ENCODE results near the gene USPL1. TPM values are rescaled to one million over a fixed set of nuclear protein-coding genes. Genes with fewer than 3 reads are reported as not detected.

USPL1 gene
- total RNA-seq, 1 donor from 2014 or later = 18.4 TPM

GRCh38 chr13:30576528-30576927 is 41.2 kb upstream of the USPL1 start:
- no peak for DNase-seq (ENCODE audit: extremely low spot score in 2 of 2)

DNA sequence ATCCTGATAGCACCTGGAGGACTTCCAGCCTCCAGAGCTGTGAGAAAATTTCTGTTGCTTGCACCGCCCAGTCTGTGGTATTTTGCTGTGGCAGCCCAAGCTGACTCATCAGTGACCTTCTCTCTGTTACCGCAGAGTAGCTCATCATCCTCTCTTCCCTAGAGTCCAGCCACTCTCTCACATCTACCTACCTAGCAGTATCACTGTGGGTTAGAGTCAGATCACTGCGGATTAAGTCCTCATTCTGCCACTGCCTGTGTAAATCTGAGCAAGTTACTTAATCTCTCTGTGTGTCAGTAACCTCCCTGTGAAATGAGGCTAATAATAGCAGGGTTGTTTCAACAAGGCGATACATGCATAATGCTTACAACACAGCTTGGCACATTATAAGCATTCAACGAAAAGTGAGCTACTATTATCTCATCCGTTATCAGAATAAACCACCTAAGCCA is 40.3 kb upstream of the USPL1 start:
- Histone ChIP-seq H3K4me1 (peaks cover 8% of the 10 kb centered on the region), H3K27me3 (no peaks in the 10 kb centered on the region), H3K36me3 (no peaks in the 10 kb centered on the region), H3K27ac (no peak overlapping the region), H3K9me3 (no peaks in the 10 kb centered on the region), H3K4me3 (no peak overlapping the region)
- TF ChIP-seq, protein P1, sequence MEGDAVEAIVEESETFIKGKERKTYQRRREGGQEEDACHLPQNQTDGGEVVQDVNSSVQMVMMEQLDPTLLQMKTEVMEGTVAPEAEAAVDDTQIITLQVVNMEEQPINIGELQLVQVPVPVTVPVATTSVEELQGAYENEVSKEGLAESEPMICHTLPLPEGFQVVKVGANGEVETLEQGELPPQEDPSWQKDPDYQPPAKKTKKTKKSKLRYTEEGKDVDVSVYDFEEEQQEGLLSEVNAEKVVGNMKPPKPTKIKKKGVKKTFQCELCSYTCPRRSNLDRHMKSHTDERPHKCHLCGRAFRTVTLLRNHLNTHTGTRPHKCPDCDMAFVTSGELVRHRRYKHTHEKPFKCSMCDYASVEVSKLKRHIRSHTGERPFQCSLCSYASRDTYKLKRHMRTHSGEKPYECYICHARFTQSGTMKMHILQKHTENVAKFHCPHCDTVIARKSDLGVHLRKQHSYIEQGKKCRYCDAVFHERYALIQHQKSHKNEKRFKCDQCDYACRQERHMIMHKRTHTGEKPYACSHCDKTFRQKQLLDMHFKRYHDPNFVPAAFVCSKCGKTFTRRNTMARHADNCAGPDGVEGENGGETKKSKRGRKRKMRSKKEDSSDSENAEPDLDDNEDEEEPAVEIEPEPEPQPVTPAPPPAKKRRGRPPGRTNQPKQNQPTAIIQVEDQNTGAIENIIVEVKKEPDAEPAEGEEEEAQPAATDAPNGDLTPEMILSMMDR (IDR thresholded peaks at IDR 0.05) = no peak
- TF ChIP-seq POLR2A (IDR thresholded peaks at IDR 0.05) (no peak), POLR2AphosphoS5 (IDR thresholded peaks at IDR 0.05; ENCODE audit: insufficient read depth in 1 of 2, low read depth in 1 of 2) (no peak)
- intact Hi-C loops (cut with DNase I) = no loop called here
- DNase-seq (ENCODE audit: extremely low spot score in 2 of 2) = no peak

More at GRCh38 chr13:30576528-30576927, 41.2 kb upstream of the USPL1 start:
- Histone ChIP-seq H3K27ac (no peak overlapping the region), H3K4me1 (peaks cover 8% of the 10 kb centered on the region), H3K4me3 (no peak overlapping the region), H3K9me3 (no peaks in the 10 kb centered on the region), H3K36me3 (no peaks in the 10 kb centered on the region), H3K27me3 (no peaks in the 10 kb centered on the region)
- TF ChIP-seq POLR2A (IDR thresholded peaks at IDR 0.05) = no peak
- TF ChIP-seq POLR2AphosphoS5 (IDR thresholded peaks at IDR 0.05; ENCODE audit: insufficient read depth in 1 of 2, low read depth in 1 of 2) = no peak
- TF ChIP-seq, protein P1 (IDR thresholded peaks at IDR 0.05) = no peak
- intact Hi-C loops (cut with DNase I) = no loop called here

- Histone ChIP-seq H3K27me3 (no peaks in the 10 kb centered on the region), H3K36me3 (no peaks in the 10 kb centered on the region), H3K4me1 (peaks cover 8% of the 10 kb centered on the region), H3K27ac (no peak overlapping the region), H3K4me3 (no peak overlapping the region), H3K9me3 (no peaks in the 10 kb centered on the region)
- intact Hi-C loops (cut with DNase I) = no loop called here
- TF ChIP-seq POLR2A (IDR thresholded peaks at IDR 0.05) (no peak), POLR2AphosphoS5 (IDR thresholded peaks at IDR 0.05; ENCODE audit: insufficient read depth in 1 of 2, low read depth in 1 of 2) (no peak)
- TF ChIP-seq, protein P1 (IDR thresholded peaks at IDR 0.05) = no peak
- DNase-seq (ENCODE audit: extremely low spot score in 2 of 2) = no peak
Observed at GRCh38 chr13:30580852-30581502, 36.7 kb upstream of the USPL1 start.

DNA sequence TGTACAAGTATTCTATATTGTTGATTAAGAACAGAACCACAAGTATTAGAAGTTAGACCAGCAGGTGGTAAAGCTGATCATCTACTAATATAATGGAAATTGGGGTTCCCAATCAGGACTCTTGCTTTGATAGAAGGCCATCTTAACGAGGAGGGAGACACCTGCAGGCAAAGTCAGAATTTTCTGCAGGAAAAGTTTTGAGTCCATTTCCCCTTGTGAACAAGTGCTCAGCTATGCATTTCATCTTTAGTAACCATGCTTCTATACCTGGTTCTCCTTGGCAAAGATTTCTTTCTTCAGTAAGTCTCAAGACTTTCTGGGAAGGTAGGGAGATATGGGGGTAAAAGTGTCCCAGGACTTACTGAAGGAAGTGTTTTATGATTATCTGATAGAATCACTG is 36.1 kb upstream of the USPL1 start:
- DNase-seq (ENCODE audit: extremely low spot score in 2 of 2) = no peak
- intact Hi-C loops (cut with DNase I) = no loop called here
- H3K9me3 ChIP-seq = no peaks in the 10 kb centered on the region
- peaks cover 8% of the 10 kb centered on the region for H3K4me1 ChIP-seq
- H3K36me3 ChIP-seq = no peaks in the 10 kb centered on the region
- no peaks in the 10 kb centered on the region for H3K27me3 ChIP-seq
- H3K27ac ChIP-seq = no peak overlapping the region
- no peak for TF ChIP-seq POLR2A (IDR thresholded peaks at IDR 0.05)
- no peak for TF ChIP-seq POLR2AphosphoS5 (IDR thresholded peaks at IDR 0.05; ENCODE audit: insufficient read depth in 1 of 2, low read depth in 1 of 2)
- TF ChIP-seq, protein P1 (IDR thresholded peaks at IDR 0.05) = no peak
- H3K4me3 ChIP-seq = no peak overlapping the region

DNA sequence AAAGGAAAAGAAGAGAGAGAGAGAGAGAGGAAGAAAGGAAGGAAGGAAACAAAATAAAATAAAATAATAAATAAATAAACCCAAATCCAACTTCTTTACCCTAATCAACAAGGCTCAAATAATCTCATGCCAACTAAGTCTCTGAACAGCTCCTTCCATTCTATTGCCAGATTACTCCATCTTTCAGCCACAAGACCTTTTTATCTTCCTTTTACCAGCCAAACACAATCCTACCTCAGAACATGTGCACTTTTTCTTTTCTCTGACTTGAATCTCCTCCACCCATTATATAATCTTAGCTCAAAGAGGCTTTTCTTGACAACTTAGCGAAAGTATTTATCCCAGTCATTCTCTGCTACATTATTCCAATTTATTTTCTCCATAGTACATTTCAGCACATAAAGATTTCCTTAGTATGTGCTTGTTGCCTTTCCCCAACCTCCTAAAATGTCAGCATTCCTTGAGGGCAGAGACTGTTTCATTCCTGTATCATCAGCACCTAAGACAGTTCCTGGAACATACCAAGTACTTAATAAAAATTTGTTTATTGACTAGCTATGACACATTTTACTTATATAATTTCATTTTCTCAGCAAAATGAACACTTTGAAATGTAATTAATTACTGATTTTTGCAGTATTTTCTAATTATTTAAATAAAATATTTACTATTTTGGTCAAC is 33.5 kb upstream of the USPL1 start:
- TF ChIP-seq, protein P1 (IDR thresholded peaks at IDR 0.05) = no peak
- no peak overlapping the region for H3K4me3 ChIP-seq
- H3K36me3 ChIP-seq = no peaks in the 10 kb centered on the region
- no peaks in the 10 kb centered on the region for H3K4me1 ChIP-seq
- intact Hi-C loops (cut with DNase I) = no loop called here
- H3K27ac ChIP-seq = no peak overlapping the region
- no peaks in the 10 kb centered on the region for H3K9me3 ChIP-seq
- no peak for DNase-seq (ENCODE audit: extremely low spot score in 2 of 2)
- H3K27me3 ChIP-seq = no peaks in the 10 kb centered on the region
